Suprapubic skin (tissue), 4 donors: ENCODE measurements around the gene SH3GLB2.

Experiments
- EP300 ChIP-seq: sonication (generic); formaldehyde crosslinking; IDR thresholded peaks from one replicate; pipeline ENCODE4 v1.6.1; 2017; ENCODE audit warnings: antibody characterized with exemption
- POLR2A ChIP-seq, 2 donors: fragments of 450-650 bp; IDR thresholded peaks; one replicate each; pipeline ENCODE4 v1.6.1; 2017; ENCODE audit warnings: antibody characterized with exemption in 2 of 2, mild to moderate bottlenecking in 2 of 2, moderate library complexity in 2 of 2
- POLR2AphosphoS5 ChIP-seq, 3 donors: sonication (generic); formaldehyde crosslinking; IDR thresholded peaks; one replicate each; pipeline ENCODE4 v1.6.1; 2017; ENCODE audit warnings: antibody characterized with exemption in 3 of 3
- TF ChIP-seq, protein P1 (sequence below), 2 donors: fragments of 200-600 bp in 1 of 2; fragments of 450-650 bp in 1 of 2; sonication (generic) in 1 of 2; IDR thresholded peaks; one replicate each; pipeline ENCODE4 v1.5.1; 2016 to 2019; ENCODE audit warnings: antibody characterized with exemption in 2 of 2, mild to moderate bottlenecking in 1 of 2, moderate library complexity in 1 of 2

DNA sequence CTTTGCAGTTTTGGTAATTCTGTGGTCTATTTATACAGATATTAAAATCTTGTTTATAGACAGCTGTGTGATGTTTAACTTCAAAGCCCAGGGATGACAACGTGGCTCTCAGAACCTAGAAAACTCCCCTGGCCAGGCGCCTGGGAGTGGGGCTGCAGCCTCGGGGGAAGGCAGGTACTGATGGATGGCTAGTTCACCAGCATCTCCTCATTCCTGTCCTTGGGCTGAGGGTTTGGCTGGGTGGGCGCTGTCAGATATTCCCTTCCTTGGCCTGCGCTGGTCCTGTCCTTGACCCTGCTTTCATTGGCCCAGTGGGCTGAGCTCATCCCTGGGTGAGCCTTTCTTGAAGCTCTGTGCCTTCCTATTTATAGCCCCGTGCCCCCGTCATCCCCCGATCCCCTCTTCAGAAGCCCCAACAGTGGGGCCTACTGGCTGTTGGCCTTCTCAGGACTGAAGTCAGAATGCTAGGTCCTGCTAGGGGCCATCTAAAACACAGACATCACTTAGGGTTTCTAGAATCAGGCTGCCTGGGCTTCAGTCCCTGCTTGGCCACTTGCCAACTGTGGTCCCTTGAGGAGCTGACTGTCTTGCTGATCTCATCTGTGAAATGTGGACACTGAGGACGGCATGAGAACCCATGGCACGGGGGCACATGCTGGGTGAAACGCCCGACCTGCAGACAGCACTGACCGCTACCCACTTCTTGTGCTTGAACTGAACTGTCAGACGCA, 20.9 kb downstream of the SH3GLB2 start:
- TF ChIP-seq, protein P1, sequence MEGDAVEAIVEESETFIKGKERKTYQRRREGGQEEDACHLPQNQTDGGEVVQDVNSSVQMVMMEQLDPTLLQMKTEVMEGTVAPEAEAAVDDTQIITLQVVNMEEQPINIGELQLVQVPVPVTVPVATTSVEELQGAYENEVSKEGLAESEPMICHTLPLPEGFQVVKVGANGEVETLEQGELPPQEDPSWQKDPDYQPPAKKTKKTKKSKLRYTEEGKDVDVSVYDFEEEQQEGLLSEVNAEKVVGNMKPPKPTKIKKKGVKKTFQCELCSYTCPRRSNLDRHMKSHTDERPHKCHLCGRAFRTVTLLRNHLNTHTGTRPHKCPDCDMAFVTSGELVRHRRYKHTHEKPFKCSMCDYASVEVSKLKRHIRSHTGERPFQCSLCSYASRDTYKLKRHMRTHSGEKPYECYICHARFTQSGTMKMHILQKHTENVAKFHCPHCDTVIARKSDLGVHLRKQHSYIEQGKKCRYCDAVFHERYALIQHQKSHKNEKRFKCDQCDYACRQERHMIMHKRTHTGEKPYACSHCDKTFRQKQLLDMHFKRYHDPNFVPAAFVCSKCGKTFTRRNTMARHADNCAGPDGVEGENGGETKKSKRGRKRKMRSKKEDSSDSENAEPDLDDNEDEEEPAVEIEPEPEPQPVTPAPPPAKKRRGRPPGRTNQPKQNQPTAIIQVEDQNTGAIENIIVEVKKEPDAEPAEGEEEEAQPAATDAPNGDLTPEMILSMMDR (IDR thresholded peaks at IDR 0.05), result no peak
- TF ChIP-seq POLR2A (IDR thresholded peaks at IDR 0.05) (no peak), POLR2AphosphoS5 (IDR thresholded peaks at IDR 0.05) (no peak), EP300 (no peak)
